Posterior vena cava (tissue), 2 donors: ENCODE measurements around the gene PITPNM1. TPM values are rescaled to one million over a fixed set of nuclear protein-coding genes. Genes with fewer than 3 reads are reported as not detected.
"Not testable (repeated sequence)": the region's sequence is repeated elsewhere in the genome, so short reads cannot be mapped to it uniquely, and the experiment has no call there.

Experiments
- DNase-seq: peaks from one replicate; pipeline ENCODE4 v3.0.0-alpha.2; 2020; ENCODE audit warnings: low spot score
- intact Hi-C, 2 donors: fragments of 100-400 bp; cut with DNase I; formaldehyde crosslinking; loops; one replicate each; pipeline versions ENCODE4 v1.14.1 to v1.14.2; 2022 to 2023
- long read RNA-seq, 2 donors: library from polyadenylated mRNA; unstranded; transcript quantifications; one replicate each; pipeline ENCODE4 v2.0.0, GENCODE V29; 2020 to 2021
- total RNA-seq, 2 donors: library from RNA; stranded (reverse); fragmentation: NEBNext Ultra II Directional; extraction: Animal tissue kit (Norgen Biotek cat#: 25700); gene quantifications; one replicate each; pipeline ENCODE4 v1.2.1, GENCODE V29; 2021
- donor health status: DM: yes; HTN: yes; CAD: no.
- donor health status: DM: yes; HTN: yes; CAD: no.

PITPNM1 gene
- total RNA-seq = 10 to 100 TPM; 31.5 to 42.7 TPM
- long read RNA-seq, donor 1, partial matches to known transcripts = 17 of 20 reads
- long read RNA-seq, donor 1, other reads (novel, unspliced or antisense) = 3 of 20 reads
- long read RNA-seq, donor 2, partial matches to known transcripts = 62 of 72 reads
- long read RNA-seq, donor 2, other reads (novel, unspliced or antisense) = 10 of 72 reads

- intact Hi-C loops = loop anchor here in 1 of 2 donors (10.0 kb wide), 1 partner anchor 100 kb away; the partner anchor contains the start of genes PPP1CA and TBC1D10C
- peak; percentile 94 for DNase-seq
Observed at GRCh38 chr11:67504950-67505581, at the start of gene PITPNM1. TSS of gene PITPNM1 (minus strand) at chr11:67505363. CDS start at chr11:67504180, 1,183 bp downstream.

- intact Hi-C loops, DNase-seq: not testable (repeated sequence)
Observed at GRCh38 chr11:67551697-67552096, 46.5 kb upstream of the PITPNM1 start.

GRCh38 chr11:67551127-67551526 lies 46.0 kb upstream of the PITPNM1 start:
- intact Hi-C loops = no loop called here
- no peak for DNase-seq

- intact Hi-C loops = no loop called here
- DNase-seq = no peak
Observed at GRCh38 chr11:67548555-67549110, 43.5 kb upstream of the PITPNM1 start.

- intact Hi-C loops, DNase-seq: not testable (repeated sequence)
Observed at GRCh38 chr11:67548112-67548511, 42.9 kb upstream of the PITPNM1 start.

- intact Hi-C loops = no loop called here
- DNase-seq = no peak
Observed at GRCh38 chr11:67545280-67545679, 40.1 kb upstream of the PITPNM1 start.

GRCh38 chr11:67544616-67545242 lies 39.6 kb upstream of the PITPNM1 start:
- no peak for DNase-seq
- intact Hi-C loops = no loop called here

GRCh38 chr11:67543585-67543984 lies 38.4 kb upstream of the PITPNM1 start:
- intact Hi-C loops = no loop called here
- DNase-seq = no peak

- no peak for DNase-seq
- intact Hi-C loops = loop anchor here in 1 of 2 donors (1.0 kb wide), 1 partner anchor 23 kb away; no protein-coding TSS in a partner anchor
Observed at GRCh38 chr11:67542971-67543370, 37.8 kb upstream of the PITPNM1 start.

GRCh38 chr11:67542169-67542568 lies 37.0 kb upstream of the PITPNM1 start:
- no peak for DNase-seq
- intact Hi-C loops = loop anchor here in 1 of 2 donors (1.0 kb wide), 1 partner anchor 24 kb away; no protein-coding TSS in a partner anchor

GRCh38 chr11:67541198-67541597 lies 36.0 kb upstream of the PITPNM1 start:
- intact Hi-C loops = no loop called here

GRCh38 chr11:67539550-67539949 lies 34.4 kb upstream of the PITPNM1 start:
- DNase-seq = no peak
- intact Hi-C loops = no loop called here

More at GRCh38 chr11:67541198-67541597, 36.0 kb upstream of the PITPNM1 start:
- no peak for DNase-seq

- DNase-seq = no peak
- intact Hi-C loops = no loop called here
Observed at GRCh38 chr11:67538823-67539505, 33.8 kb upstream of the PITPNM1 start.

- intact Hi-C loops = no loop called here
- no peak for DNase-seq
Observed at GRCh38 chr11:67538306-67538705, 33.1 kb upstream of the PITPNM1 start.

- no peak for DNase-seq
- intact Hi-C loops = no loop called here
Observed at GRCh38 chr11:67535561-67535960, 30.4 kb upstream of the PITPNM1 start.

- intact Hi-C loops = no loop called here
Observed at GRCh38 chr11:67534070-67534679, 29.0 kb upstream of the PITPNM1 start.

GRCh38 chr11:67532889-67533288 lies 27.7 kb upstream of the PITPNM1 start:
- intact Hi-C loops = no loop called here
- no peak for DNase-seq

More at GRCh38 chr11:67534070-67534679, 29.0 kb upstream of the PITPNM1 start:
- DNase-seq = no peak

GRCh38 chr11:67530282-67530592 lies 25.1 kb upstream of the PITPNM1 start:
- intact Hi-C loops = no loop called here

GRCh38 chr11:67528376-67528775 lies 23.2 kb upstream of the PITPNM1 start:
- intact Hi-C loops = no loop called here
- no peak for DNase-seq

More at GRCh38 chr11:67530282-67530592, 25.1 kb upstream of the PITPNM1 start:
- no peak for DNase-seq
